Iris pigment epithelial cell (primary cell): ENCODE measurements around the gene LRRC32.

Experiments used
- DNase-seq: peaks from one replicate; pipeline ENCODE4 v3.0.0-alpha.2; 2011; ENCODE audit warnings: low read depth

The LRRC32 gene, protein sequence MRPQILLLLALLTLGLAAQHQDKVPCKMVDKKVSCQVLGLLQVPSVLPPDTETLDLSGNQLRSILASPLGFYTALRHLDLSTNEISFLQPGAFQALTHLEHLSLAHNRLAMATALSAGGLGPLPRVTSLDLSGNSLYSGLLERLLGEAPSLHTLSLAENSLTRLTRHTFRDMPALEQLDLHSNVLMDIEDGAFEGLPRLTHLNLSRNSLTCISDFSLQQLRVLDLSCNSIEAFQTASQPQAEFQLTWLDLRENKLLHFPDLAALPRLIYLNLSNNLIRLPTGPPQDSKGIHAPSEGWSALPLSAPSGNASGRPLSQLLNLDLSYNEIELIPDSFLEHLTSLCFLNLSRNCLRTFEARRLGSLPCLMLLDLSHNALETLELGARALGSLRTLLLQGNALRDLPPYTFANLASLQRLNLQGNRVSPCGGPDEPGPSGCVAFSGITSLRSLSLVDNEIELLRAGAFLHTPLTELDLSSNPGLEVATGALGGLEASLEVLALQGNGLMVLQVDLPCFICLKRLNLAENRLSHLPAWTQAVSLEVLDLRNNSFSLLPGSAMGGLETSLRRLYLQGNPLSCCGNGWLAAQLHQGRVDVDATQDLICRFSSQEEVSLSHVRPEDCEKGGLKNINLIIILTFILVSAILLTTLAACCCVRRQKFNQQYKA

GRCh38 chr11:76670485-76671236 is at the start of gene LRRC32:
Gene LRRC32, minus strand, starts transcription at chr11:76670747. Its CDS starts 4,793 bp downstream, at chr11:76665954.
- peak; percentile 27 for DNase-seq

DNA sequence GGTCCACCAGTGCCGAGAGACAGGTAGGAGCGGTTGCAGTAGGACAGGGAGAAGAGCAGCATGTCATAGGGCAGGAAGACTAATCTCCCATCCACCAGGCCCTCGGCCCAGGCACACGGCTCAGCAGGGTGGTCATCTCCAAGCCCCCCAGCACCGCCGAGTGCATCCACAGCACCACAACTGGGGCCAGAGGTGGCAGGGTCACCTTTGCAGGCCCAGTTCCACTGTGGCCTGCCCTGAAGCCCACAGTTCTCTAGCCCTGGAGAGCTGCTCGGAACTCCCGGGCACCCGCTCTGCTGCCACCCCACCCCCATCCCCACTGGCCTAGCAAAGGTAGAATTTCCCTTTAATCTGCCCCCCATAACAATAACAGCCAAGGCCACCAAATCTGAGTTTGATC is 49.1 kb upstream of the LRRC32 start:
- DNase-seq: no peak

DNA sequence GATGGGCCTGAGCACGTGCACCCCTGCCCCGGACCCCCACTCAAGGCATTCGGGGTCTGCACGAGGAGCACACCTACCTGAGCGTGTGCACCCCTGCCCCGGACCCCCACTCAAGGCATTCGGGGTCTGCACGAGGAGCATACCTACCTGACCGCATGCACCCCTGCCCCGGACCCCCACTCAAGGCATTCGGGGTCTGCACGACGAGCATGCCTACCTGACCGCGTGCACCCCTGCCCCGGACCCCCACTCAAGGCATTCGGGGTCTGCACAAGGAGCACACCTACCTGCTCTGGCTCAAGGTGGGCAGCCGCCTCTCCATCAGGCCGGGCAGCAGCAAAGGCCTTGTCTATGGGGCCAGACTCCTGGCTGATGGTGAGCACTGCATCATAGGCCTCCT is 48.7 kb upstream of the LRRC32 start:
- no peak for DNase-seq

- no peak for DNase-seq
These were observed 47.3 kb upstream of the LRRC32 start for GRCh38 chr11:76717816-76718215.

DNA sequence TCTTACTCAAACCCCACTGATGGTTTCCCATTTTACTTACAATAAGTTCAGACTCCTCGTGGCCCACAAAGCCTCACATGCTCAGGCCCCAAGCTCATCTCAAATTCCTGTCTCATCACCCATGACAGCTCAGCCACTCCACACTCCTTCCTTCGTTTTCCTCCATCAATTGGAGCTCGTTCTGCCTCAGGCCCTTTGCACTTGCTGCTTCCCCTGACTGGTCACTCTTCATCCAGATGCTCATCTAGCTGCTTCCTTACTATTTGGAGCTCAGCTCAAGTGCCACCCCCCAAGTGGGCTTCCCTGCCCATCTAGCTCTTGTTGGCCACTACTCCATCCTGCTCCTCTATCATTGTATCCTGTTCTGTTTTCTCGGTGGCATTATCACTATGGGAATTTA is 46.8 kb upstream of the LRRC32 start:
- no peak for DNase-seq

- DNase-seq: no peak
These were observed 45.7 kb upstream of the LRRC32 start for GRCh38 chr11:76716268-76716667.

- DNase-seq: no peak
These were observed 43.9 kb upstream of the LRRC32 start for GRCh38 chr11:76714493-76714892.

DNA sequence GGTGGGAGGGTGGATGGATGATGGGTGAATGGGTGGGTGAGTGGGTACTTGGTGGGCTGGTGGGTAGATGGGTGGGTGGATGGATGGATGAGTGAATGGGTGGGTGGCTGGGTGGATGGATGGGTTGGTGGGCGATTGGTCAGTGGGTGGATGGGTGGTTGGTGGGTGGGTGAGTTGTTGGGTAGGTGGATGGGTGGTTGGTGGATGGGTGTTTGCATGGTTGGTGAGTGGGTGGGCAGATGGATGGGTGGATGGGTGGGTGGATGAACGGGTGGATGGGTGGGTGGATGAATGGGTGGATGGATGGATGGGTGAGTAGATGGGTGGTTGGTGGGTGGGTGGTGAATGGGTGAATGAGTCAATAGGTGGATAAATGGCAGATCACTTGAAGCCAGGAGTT is 43.0 kb upstream of the LRRC32 start:
- DNase-seq: no peak

GRCh38 chr11:76712125-76712524 is 41.6 kb upstream of the LRRC32 start:
- DNase-seq: no peak

DNA sequence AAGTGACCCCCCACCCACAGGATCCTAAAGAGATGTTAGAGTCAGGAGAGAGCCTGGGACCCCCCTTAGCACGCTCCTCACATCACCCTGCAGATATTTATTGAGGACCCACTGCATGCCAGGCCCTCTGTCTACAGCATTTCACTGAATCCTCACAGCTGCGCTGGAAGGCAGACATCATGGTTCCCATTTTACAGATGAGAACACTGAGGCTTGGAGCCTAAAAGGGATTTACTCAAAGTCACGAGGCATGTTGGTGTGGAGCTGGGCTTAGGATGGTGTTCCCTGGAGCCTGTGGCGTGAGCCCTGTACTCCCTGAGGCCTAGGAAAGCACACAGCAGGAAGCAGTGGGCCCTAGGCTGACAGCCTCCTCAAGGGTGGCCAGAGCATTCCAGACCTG is 39.2 kb upstream of the LRRC32 start:
- DNase-seq: no peak

- DNase-seq: no peak
These were observed 38.6 kb upstream of the LRRC32 start for GRCh38 chr11:76708972-76709660.

- DNase-seq: no peak
These were observed 36.8 kb upstream of the LRRC32 start for GRCh38 chr11:76707293-76707825.

DNA sequence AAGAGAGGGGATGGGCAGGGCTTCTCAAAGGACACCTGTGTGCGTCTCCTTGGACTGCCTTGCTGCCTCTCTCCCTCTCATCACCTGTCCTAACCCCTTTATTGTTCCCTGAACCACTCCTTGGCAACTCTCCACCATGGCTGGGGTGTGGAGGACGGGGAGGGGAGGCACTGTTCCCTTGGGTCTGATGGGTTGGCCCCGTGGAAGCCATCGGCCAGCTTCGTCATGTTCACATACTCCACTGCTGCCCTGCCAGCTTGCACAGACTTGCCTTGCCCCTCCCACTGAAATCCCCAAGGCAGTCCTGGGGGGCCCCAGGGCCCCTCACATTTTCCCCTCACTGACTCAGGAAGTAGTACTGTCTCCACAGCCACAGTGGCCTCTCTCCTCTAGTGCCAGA is 36.1 kb upstream of the LRRC32 start:
- no peak for DNase-seq

- DNase-seq: no peak
These were observed 35.3 kb upstream of the LRRC32 start for GRCh38 chr11:76705826-76706225.

GRCh38 chr11:76704171-76704948 is 33.8 kb upstream of the LRRC32 start:
- DNase-seq: no peak

GRCh38 chr11:76703707-76704106 is 33.2 kb upstream of the LRRC32 start:
- no peak for DNase-seq

GRCh38 chr11:76702336-76703128 is 32.0 kb upstream of the LRRC32 start:
- peak; percentile 18 for DNase-seq

DNA sequence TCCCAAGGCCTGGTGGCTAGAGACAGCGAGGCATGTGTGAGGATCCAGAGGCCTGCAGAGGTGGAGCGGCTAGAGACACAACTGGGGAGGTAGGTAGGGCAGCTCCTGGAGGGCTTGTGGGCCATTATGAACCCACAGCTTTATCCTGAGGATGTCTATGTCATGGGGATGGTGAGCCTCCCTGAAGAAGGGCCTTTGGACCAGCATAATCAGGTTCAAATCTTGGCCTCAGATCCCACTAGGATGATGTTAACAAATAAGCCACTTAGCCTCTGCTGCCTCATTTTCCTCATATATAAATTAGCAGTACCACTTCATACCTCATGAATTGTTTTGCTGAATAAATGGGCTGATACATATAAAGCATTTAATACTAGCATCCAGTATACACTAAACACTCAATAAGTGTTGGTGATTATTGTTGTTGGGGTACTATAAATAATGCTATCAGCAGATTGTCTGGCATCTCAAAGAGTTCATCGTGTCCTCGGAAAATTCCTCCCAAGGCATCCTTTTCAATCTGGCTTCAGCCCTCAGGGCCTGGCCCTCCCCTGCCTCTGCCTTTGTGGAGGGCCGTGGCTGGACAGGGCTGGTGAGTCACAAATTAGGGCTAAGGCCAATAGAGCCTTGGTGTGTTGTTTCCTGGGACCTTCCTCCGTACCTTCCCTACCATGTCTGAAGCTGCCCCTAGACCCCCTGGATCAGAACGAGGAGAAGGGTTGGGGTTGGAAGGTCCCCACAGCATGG is 30.9 kb upstream of the LRRC32 start:
- peak; percentile 69 for DNase-seq
